LHCN-M2 (cell line): Measurements from ENCODE around the gene SST. TPM values are rescaled to one million over a fixed set of nuclear protein-coding genes. Genes with fewer than 3 reads are reported as not detected.

Experiments
- DNase-seq: peaks from one replicate; pipeline ENCODE4 v3.0.0-alpha.2; 2012; ENCODE audit warnings: low read depth
- total RNA-seq: library from RNA; depleted of rRNA; stranded (reverse); fragments of >200 nt; gene quantifications from 2 replicates; pipeline ENCODE4 v1.2.3, GENCODE V29; 2014; rRNA removed

Gene SST
- total RNA-seq, 1 experiment from 2014 or later = not detected

- no peak for DNase-seq
Observed at GRCh38 chr3:187629711-187630110, 40.5 kb downstream of the SST start.

GRCh38 chr3:187628169-187628568 is 42.0 kb downstream of the SST start:
- DNase-seq = peak; percentile 2

GRCh38 chr3:187626581-187626980 is 43.6 kb downstream of the SST start:
- no peak for DNase-seq

GRCh38 chr3:187624588-187624987 is 45.6 kb downstream of the SST start:
- DNase-seq = no peak

- DNase-seq = peak; percentile 2
Observed at GRCh38 chr3:187623285-187623814, 46.8 kb downstream of the SST start.

- DNase-seq = no peak
Observed at GRCh38 chr3:187621881-187622280, 48.3 kb downstream of the SST start.

- DNase-seq = no peak
Observed at GRCh38 chr3:187619461-187619860, 50.7 kb downstream of the SST start.

Other genes starting within 250 kb of the SST start
- gene RTP2, start 32.2 kb upstream of the SST start, total RNA-seq = not detected in 2 replicates
- 20.6 and 34.0 TPM in 2 replicates for gene BCL6, start 75.1 kb upstream of the SST start, total RNA-seq